Testis (tissue), 3 donors: ENCODE measurements around the gene ESRRA. TPM values are rescaled to one million over a fixed set of nuclear protein-coding genes. Genes with fewer than 3 reads are reported as not detected.

Experiments used
- DNase-seq: peaks from one replicate; pipeline ENCODE4 v3.0.0-alpha.2; 2019
- H3K27ac ChIP-seq, 2 donors: fragments of 200-600 bp; sonication (generic); one replicate each; pipeline ENCODE4 v1.5.1; 2019
- H3K27me3 ChIP-seq: fragments of 200-600 bp; sonication (generic); one replicate; pipeline ENCODE4 v1.5.1; 2019
- H3K36me3 ChIP-seq: fragments of 200-600 bp; sonication (generic); one replicate; pipeline ENCODE4 v1.5.1; 2017; ENCODE audit warnings: low read depth; ENCODE audit errors: missing control alignments
- H3K4me1 ChIP-seq: fragments of 200-600 bp; sonication (generic); one replicate; pipeline ENCODE4 v1.5.1; 2019
- H3K4me3 ChIP-seq, 2 donors: fragments of 200-600 bp; sonication (generic); one replicate each; pipeline ENCODE4 v1.5.1; 2017 to 2019
- H3K9me3 ChIP-seq: fragments of 200-600 bp; sonication (generic); one replicate; pipeline ENCODE4 v1.5.1; 2017
- CTCF ChIP-seq, 3 experiments: fragments of 450-650 bp in 2 of 3; fragments of 200-600 bp in 1 of 3; sonication (generic) in 1 of 3; IDR thresholded peaks; one replicate each; pipeline ENCODE4 v1.5.1; 2016 to 2019; ENCODE audit warnings: antibody characterized with exemption in 3 of 3, mild to moderate bottlenecking in 2 of 3, moderate library complexity in 1 of 3
- POLR2A ChIP-seq: fragments of 450-650 bp; IDR thresholded peaks from one replicate; pipeline ENCODE4 v1.6.1; 2017; ENCODE audit warnings: antibody characterized with exemption, mild to moderate bottlenecking, moderate library complexity
- WGBS, 2 donors: methylation state at CpG; one replicate each; pipeline ENCODE4 v1.1.5; 2018; 5-methylcytosine and 5-hydroxymethylcytosine counted together
- intact Hi-C: fragments of 100-400 bp; cut with DNase I; formaldehyde crosslinking; loops from one replicate; pipeline ENCODE4 v1.15.1; 2023; ENCODE audit warnings: low total_unique reads
- polyA plus RNA-seq: library from polyadenylated mRNA; stranded (reverse); fragments of 350-450 nt; fragmentation: Illumina TruSeq; extraction: RNeasy Lipid Tissue Mini Kit (QIAGEN cat#74804); gene quantifications from one replicate; pipeline ENCODE4 v1.2.3, GENCODE V29; 2014; ENCODE audit warnings: low read depth, low replicate concordance; ENCODE audit not compliant: insufficient read depth
- total RNA-seq, 2 donors: library from RNA; depleted of rRNA; stranded (reverse); fragments of >200 nt; gene quantifications; one replicate each; pipeline ENCODE4 v1.2.3, GENCODE V29; 2016

The ESRRA gene
- total and polyA plus RNA-seq, 3 donors from 2014 or later, result 13.7 to 22.0 (median 19.3) TPM

GRCh38 chr11:64357904-64358535 lies 52.7 kb downstream of the ESRRA start:
- Histone ChIP-seq H3K36me3 (no peaks in the 10 kb centered on the region), H3K4me3 (no peak overlapping the region), H3K27me3 (no peaks in the 10 kb centered on the region), H3K4me1 (peaks cover 38% of the 10 kb centered on the region), H3K9me3 (no peaks in the 10 kb centered on the region), H3K27ac (peak overlapping the region; percentile 72 to 85)
- 62 to 100% methylated on average over 1 to 13 of the region's 13 CpGs for WGBS, 2 donors
- TF ChIP-seq CTCF (IDR thresholded peaks at IDR 0.05) (no peak), POLR2A (no peak)
- DNase-seq, result no peak
- intact Hi-C loops, result no loop called here

- intact Hi-C loops, result no loop called here
- Histone ChIP-seq H3K4me1 (peaks cover 37% of the 10 kb centered on the region), H3K36me3 (no peaks in the 10 kb centered on the region), H3K27ac (peak overlapping the region; percentile 72 to 85), H3K4me3 (peak overlapping the region; percentile 66 to 69), H3K27me3 (no peaks in the 10 kb centered on the region), H3K9me3 (no peaks in the 10 kb centered on the region)
- DNase-seq, result no peak
- WGBS, 2 donors, result 12% methylated on average over 7 of the region's 7 CpGs; no CpG with 5 or more reads in 1 of the 2 donors
- no peak for TF ChIP-seq CTCF (IDR thresholded peaks at IDR 0.05)
- TF ChIP-seq POLR2A, result no peak
These were observed 53.2 kb downstream of the ESRRA start for GRCh38 chr11:64358536-64358906.

GRCh38 chr11:64358907-64359711 lies 53.8 kb downstream of the ESRRA start, which contains the start of gene RPS6KA4:
RPS6KA4 (plus strand) TSS chr11:64359162; CDS start chr11:64359236, 74 bp downstream.
- H3K4me3 ChIP-seq, result peak within 1 kb of the TSS; percentile 66 to 69
- no peaks in the 10 kb centered on the region for H3K27me3 ChIP-seq
- WGBS, 2 donors, result 1% methylated on average over 13 to 53 of the region's 70 CpGs
- peak within 1 kb of the TSS; percentile 72 to 85 for H3K27ac ChIP-seq
- H3K9me3 ChIP-seq, result no peaks in the 10 kb centered on the region
- H3K4me1 ChIP-seq, result peaks cover 32% of the 10 kb centered on the region
- TF ChIP-seq POLR2A (no peak), CTCF (IDR thresholded peaks at IDR 0.05) (peak in 1 of 3 experiments; percentile 6)
- peak; percentile 58 for DNase-seq
- intact Hi-C loops, result no loop called here
- no peaks in the 10 kb centered on the region for H3K36me3 ChIP-seq

GRCh38 chr11:64359712-64360445 lies 54.6 kb downstream of the ESRRA start:
- Histone ChIP-seq H3K27ac (no peak overlapping the region), H3K36me3 (no peaks in the 10 kb centered on the region), H3K4me3 (peak overlapping the region; percentile 66 to 69), H3K27me3 (no peaks in the 10 kb centered on the region), H3K9me3 (no peaks in the 10 kb centered on the region), H3K4me1 (peaks cover 32% of the 10 kb centered on the region)
- intact Hi-C loops, result no loop called here
- 27 to 55% methylated on average over 20 to 38 of the region's 38 CpGs for WGBS, 2 donors
- no peak for DNase-seq
- TF ChIP-seq CTCF (IDR thresholded peaks at IDR 0.05), result no peak
- TF ChIP-seq POLR2A, result no peak
